WTC11 (cell line): ENCODE results near the gene CCDC167. TPM values are rescaled to one million over a fixed set of nuclear protein-coding genes. Genes with fewer than 3 reads are reported as not detected.

Experiments
- ATAC-seq: fragments of 200-7000 bp; cut with Tn5 transposase; 2 replicates; pipeline ENCODE4 v1.10.0; 2021; ENCODE audit warnings: mild to moderate bottlenecking, moderate library complexity
- CTCF ChIA-PET: fragments of 300-600 bp; sonication (Branson Sonifier 250); formaldehyde crosslinking; loops from one replicate; lab custom pipeline; 2021; ENCODE audit warnings: antibody characterized with exemption; lab: Charles Lee
- POLR2A ChIA-PET: fragments of 350-600 bp; sonication (Branson Sonifier 250); formaldehyde crosslinking; loops from one replicate; lab custom pipeline; 2021; ENCODE audit warnings: antibody characterized with exemption; lab: Charles Lee
- DNase-seq: peaks from one replicate; pipeline ENCODE4 v3.0.0; 2021; ENCODE audit warnings: low spot score
- H3K27ac Mint-ChIP-seq: 2 replicates; pipeline ENCODE4 v1.8.0; 2021; ENCODE audit warnings: mixed read lengths
- H3K27me3 Mint-ChIP-seq: 2 replicates; pipeline ENCODE4 v1.8.0; 2021; ENCODE audit warnings: low read depth, mild to moderate bottlenecking, moderate library complexity, mixed read lengths
- H3K36me3 Mint-ChIP-seq: 2 replicates; pipeline ENCODE4 v1.8.0; 2021; ENCODE audit warnings: mixed read lengths
- H3K4me1 Mint-ChIP-seq: 2 replicates; pipeline ENCODE4 v1.8.0; 2022; ENCODE audit warnings: mixed read lengths
- H3K4me3 Mint-ChIP-seq: 2 replicates; pipeline ENCODE4 v1.8.0; 2021; ENCODE audit warnings: mild to moderate bottlenecking, moderate library complexity, mixed read lengths
- H3K9me3 Mint-ChIP-seq: 2 replicates; pipeline ENCODE4 v1.8.0; 2021; ENCODE audit warnings: mixed read lengths
- ATF1 ChIP-seq: sonication (generic); formaldehyde crosslinking; IDR thresholded peaks from 2 replicates; pipeline ENCODE4 v1.8.1; 2023; ENCODE audit warnings: mild to moderate bottlenecking, moderate library complexity, missing genetic modification reagents
- CBFB ChIP-seq: sonication (generic); formaldehyde crosslinking; IDR thresholded peaks from 2 replicates; pipeline ENCODE4 v1.8.1; 2022; ENCODE audit warnings: mild to moderate bottlenecking, low read depth, missing genetic modification reagents
- CDX4 ChIP-seq: fragments of 250-450 bp; sonication (Bioruptor Pico); IDR thresholded peaks from 2 replicates; pipeline ENCODE4 v1.9.0; 2021; ENCODE audit warnings: moderate library complexity, mild to moderate bottlenecking, inconsistent platforms, borderline replicate concordance
- CREM ChIP-seq: sonication (generic); formaldehyde crosslinking; IDR thresholded peaks from 2 replicates; pipeline ENCODE4 v1.8.1; 2022; ENCODE audit warnings: mild to moderate bottlenecking, missing genetic modification reagents, moderate library complexity
- CTCF ChIP-seq: fragments of 200-600 bp; IDR thresholded peaks from 2 replicates; pipeline ENCODE4 v1.8.0; 2022; ENCODE audit warnings: antibody characterized with exemption
- EMX1 ChIP-seq: fragments of 250-450 bp; sonication (Bioruptor Pico); IDR thresholded peaks from 2 replicates; pipeline ENCODE4 v1.8.0; 2021; ENCODE audit warnings: mild to moderate bottlenecking
- GRHL2 ChIP-seq: fragments of 250-450 bp; sonication (Bioruptor Pico); IDR thresholded peaks from 2 replicates; pipeline ENCODE4 v1.8.0; 2022; ENCODE audit warnings: mild to moderate bottlenecking, moderate library complexity; ENCODE audit not compliant: insufficient replicate concordance, severe bottlenecking
- JAZF1 ChIP-seq: fragments of 250-450 bp; sonication (Bioruptor Pico); IDR thresholded peaks from 2 replicates; pipeline ENCODE4 v1.9.0; 2021; ENCODE audit warnings: moderate library complexity, mild to moderate bottlenecking, inconsistent platforms
- MLX ChIP-seq: sonication (generic); formaldehyde crosslinking; IDR thresholded peaks from 2 replicates; pipeline ENCODE4 v1.8.1; 2023; ENCODE audit warnings: mild to moderate bottlenecking, missing genetic modification reagents, moderate library complexity
- MXD4 ChIP-seq: fragments of 250-450 bp; sonication (Bioruptor Pico); IDR thresholded peaks from 2 replicates; pipeline ENCODE4 v1.8.0; 2021; ENCODE audit warnings: mild to moderate bottlenecking, moderate library complexity, borderline replicate concordance
- MYBL2 ChIP-seq: sonication (generic); formaldehyde crosslinking; IDR thresholded peaks from 2 replicates; pipeline ENCODE4 v1.8.1; 2023; ENCODE audit warnings: mild to moderate bottlenecking, moderate library complexity, missing genetic modification reagents
- SMAD4 ChIP-seq: sonication (generic); formaldehyde crosslinking; IDR thresholded peaks from 2 replicates; pipeline ENCODE4 v1.8.0; 2022; ENCODE audit warnings: mild to moderate bottlenecking, missing genetic modification reagents
- SOX15 ChIP-seq: fragments of 250-450 bp; sonication (Bioruptor Pico); IDR thresholded peaks from 2 replicates; pipeline ENCODE4 v1.9.0; 2021; ENCODE audit warnings: mild to moderate bottlenecking
- SP1 ChIP-seq: sonication (generic); formaldehyde crosslinking; conservative IDR thresholded peaks from 2 replicates; pipeline ENCODE4 v1.8.1; 2022; ENCODE audit warnings: missing genetic modification reagents
- TEAD4 ChIP-seq: sonication (generic); formaldehyde crosslinking; IDR thresholded peaks from 2 replicates; pipeline ENCODE4 v1.8.0; 2022; ENCODE audit warnings: mild to moderate bottlenecking, missing genetic modification reagents
- USF2 ChIP-seq: sonication (generic); formaldehyde crosslinking; IDR thresholded peaks from 2 replicates; pipeline ENCODE4 v1.8.1; 2023; ENCODE audit warnings: mild to moderate bottlenecking, missing genetic modification reagents, moderate library complexity
- ZNF317 ChIP-seq: sonication (generic); formaldehyde crosslinking; IDR thresholded peaks from 2 replicates; pipeline ENCODE4 v1.8.1; 2023; ENCODE audit warnings: low read depth, mild to moderate bottlenecking, moderate library complexity, missing genetic modification reagents, borderline replicate concordance
- total RNA-seq: library from RNA; stranded (reverse); gene quantifications from 3 replicates; pipeline ENCODE4 v1.2.3, GENCODE V29; 2021
- TF ChIP-seq, protein P1 (sequence below): fragments of 250-450 bp; sonication (Bioruptor Pico); IDR thresholded peaks from 2 replicates; pipeline ENCODE4 v1.9.0; 2021; ENCODE audit warnings: mild to moderate bottlenecking, borderline replicate concordance
- TF ChIP-seq, protein P2 (sequence below): sonication (generic); formaldehyde crosslinking; IDR thresholded peaks from 2 replicates; pipeline ENCODE4 v1.8.1; 2023; ENCODE audit warnings: mild to moderate bottlenecking, missing genetic modification reagents
- TF ChIP-seq, protein P3 (sequence below): fragments of 250-450 bp; sonication (Bioruptor Pico); IDR thresholded peaks from 2 replicates; pipeline ENCODE4 v1.9.0; 2021; ENCODE audit warnings: mild to moderate bottlenecking

CCDC167 gene
- total RNA-seq, 1 experiment from 2014 or later = 19.1 TPM

DNA sequence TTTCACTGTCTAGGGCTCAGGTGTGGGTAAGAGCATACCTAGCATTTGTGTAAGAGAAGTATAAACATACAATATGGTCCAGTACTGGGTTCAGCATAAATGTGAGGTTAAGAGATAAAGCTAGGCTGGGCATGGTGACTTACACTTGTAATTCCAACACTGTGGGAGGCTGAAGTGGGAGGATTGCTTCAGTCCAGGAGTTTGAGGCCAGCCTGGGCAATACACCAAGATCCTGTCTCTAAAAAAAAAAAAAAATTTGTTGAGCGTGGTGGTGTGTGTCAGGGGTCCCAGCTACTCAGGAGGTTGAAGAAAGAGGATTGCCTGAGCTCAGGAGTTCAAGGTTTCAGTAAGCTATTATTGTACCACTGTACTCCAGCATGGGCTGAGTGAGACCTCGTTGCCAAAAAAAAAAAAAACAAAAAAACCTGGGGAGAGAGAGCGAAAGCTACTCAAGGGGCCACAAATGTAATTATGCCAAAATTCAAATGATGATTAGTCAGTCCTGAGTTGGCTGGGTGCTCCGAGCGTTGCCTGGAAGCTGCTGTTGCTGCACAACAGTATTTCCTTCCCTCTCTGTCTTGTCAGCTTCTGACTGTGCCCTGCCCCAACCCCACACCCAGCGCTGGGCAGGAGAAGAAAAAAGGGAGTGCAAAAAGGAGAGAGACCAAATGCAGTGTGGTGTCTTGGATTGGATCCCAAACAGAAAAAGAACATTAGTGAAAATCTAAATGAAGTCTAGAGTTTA is 42.7 kb downstream of the CCDC167 start:
- H3K27ac Mint-ChIP-seq = no peak overlapping the region
- DNase-seq (no peak), ATAC-seq (no peak)
- H3K4me1 Mint-ChIP-seq = no peaks in the 10 kb centered on the region
- no peak for TF ChIP-seq CBFB (CRISPR knock-in tag)
- TF ChIP-seq MYBL2 (CRISPR knock-in tag) = no peak
- TF ChIP-seq SOX15 (CRISPR knock-in tag) = no peak
- TF ChIP-seq ZNF317 (CRISPR knock-in tag) = no peak
- no peak for TF ChIP-seq ATF1 (CRISPR knock-in tag)
- no peak for TF ChIP-seq MXD4 (CRISPR knock-in tag)
- TF ChIP-seq GRHL2 (CRISPR knock-in tag) = no peak
- TF ChIP-seq CDX4 = no peak
- TF ChIP-seq MLX (CRISPR knock-in tag) = no peak
- TF ChIP-seq, protein P1, sequence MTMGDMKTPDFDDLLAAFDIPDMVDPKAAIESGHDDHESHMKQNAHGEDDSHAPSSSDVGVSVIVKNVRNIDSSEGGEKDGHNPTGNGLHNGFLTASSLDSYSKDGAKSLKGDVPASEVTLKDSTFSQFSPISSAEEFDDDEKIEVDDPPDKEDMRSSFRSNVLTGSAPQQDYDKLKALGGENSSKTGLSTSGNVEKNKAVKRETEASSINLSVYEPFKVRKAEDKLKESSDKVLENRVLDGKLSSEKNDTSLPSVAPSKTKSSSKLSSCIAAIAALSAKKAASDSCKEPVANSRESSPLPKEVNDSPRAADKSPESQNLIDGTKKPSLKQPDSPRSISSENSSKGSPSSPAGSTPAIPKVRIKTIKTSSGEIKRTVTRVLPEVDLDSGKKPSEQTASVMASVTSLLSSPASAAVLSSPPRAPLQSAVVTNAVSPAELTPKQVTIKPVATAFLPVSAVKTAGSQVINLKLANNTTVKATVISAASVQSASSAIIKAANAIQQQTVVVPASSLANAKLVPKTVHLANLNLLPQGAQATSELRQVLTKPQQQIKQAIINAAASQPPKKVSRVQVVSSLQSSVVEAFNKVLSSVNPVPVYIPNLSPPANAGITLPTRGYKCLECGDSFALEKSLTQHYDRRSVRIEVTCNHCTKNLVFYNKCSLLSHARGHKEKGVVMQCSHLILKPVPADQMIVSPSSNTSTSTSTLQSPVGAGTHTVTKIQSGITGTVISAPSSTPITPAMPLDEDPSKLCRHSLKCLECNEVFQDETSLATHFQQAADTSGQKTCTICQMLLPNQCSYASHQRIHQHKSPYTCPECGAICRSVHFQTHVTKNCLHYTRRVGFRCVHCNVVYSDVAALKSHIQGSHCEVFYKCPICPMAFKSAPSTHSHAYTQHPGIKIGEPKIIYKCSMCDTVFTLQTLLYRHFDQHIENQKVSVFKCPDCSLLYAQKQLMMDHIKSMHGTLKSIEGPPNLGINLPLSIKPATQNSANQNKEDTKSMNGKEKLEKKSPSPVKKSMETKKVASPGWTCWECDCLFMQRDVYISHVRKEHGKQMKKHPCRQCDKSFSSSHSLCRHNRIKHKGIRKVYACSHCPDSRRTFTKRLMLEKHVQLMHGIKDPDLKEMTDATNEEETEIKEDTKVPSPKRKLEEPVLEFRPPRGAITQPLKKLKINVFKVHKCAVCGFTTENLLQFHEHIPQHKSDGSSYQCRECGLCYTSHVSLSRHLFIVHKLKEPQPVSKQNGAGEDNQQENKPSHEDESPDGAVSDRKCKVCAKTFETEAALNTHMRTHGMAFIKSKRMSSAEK (CRISPR knock-in tag) = no peak
- TF ChIP-seq SP1 (CRISPR knock-in tag) = no peak
- no peak for TF ChIP-seq CREM (CRISPR knock-in tag)
- TF ChIP-seq USF2 (CRISPR knock-in tag) = no peak
- TF ChIP-seq, protein P2, sequence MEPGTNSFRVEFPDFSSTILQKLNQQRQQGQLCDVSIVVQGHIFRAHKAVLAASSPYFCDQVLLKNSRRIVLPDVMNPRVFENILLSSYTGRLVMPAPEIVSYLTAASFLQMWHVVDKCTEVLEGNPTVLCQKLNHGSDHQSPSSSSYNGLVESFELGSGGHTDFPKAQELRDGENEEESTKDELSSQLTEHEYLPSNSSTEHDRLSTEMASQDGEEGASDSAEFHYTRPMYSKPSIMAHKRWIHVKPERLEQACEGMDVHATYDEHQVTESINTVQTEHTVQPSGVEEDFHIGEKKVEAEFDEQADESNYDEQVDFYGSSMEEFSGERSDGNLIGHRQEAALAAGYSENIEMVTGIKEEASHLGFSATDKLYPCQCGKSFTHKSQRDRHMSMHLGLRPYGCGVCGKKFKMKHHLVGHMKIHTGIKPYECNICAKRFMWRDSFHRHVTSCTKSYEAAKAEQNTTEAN (CRISPR knock-in tag) = no peak
- no peak for TF ChIP-seq EMX1 (CRISPR knock-in tag)
- TF ChIP-seq CTCF = no peak
- no peak for TF ChIP-seq SMAD4
- no peak for TF ChIP-seq JAZF1 (CRISPR knock-in tag)
- TF ChIP-seq TEAD4 = no peak
- TF ChIP-seq, protein P3, sequence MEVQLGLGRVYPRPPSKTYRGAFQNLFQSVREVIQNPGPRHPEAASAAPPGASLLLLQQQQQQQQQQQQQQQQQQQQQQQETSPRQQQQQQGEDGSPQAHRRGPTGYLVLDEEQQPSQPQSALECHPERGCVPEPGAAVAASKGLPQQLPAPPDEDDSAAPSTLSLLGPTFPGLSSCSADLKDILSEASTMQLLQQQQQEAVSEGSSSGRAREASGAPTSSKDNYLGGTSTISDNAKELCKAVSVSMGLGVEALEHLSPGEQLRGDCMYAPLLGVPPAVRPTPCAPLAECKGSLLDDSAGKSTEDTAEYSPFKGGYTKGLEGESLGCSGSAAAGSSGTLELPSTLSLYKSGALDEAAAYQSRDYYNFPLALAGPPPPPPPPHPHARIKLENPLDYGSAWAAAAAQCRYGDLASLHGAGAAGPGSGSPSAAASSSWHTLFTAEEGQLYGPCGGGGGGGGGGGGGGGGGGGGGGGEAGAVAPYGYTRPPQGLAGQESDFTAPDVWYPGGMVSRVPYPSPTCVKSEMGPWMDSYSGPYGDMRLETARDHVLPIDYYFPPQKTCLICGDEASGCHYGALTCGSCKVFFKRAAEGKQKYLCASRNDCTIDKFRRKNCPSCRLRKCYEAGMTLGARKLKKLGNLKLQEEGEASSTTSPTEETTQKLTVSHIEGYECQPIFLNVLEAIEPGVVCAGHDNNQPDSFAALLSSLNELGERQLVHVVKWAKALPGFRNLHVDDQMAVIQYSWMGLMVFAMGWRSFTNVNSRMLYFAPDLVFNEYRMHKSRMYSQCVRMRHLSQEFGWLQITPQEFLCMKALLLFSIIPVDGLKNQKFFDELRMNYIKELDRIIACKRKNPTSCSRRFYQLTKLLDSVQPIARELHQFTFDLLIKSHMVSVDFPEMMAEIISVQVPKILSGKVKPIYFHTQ (CRISPR knock-in tag) = no peak
- CTCF ChIA-PET = interaction anchor here (0.7 kb wide), 1 partner anchor 8 kb away, joined by 3 read pairs; no protein-coding TSS in a partner anchor
- H3K9me3 Mint-ChIP-seq = no peaks in the 10 kb centered on the region
- POLR2A ChIA-PET = no interaction called here
- H3K27me3 Mint-ChIP-seq = no peaks in the 10 kb centered on the region
- H3K4me3 Mint-ChIP-seq = no peak overlapping the region
- peaks cover 37% of the 10 kb centered on the region for H3K36me3 Mint-ChIP-seq
